Stimulated activated CD4-positive, alpha-beta T cell treated with anti-CD3 and anti-CD28 coated beads, TNF-alpha, amount 100 ng/mL, for 24 hours (primary cell): ENCODE results near the gene TMEM183A.
A peak's percentile ranks its signal among the peaks of the same experiment; 100 is the strongest.

Source experiments
- DNase-seq, 3 experiments: peaks; one replicate each; pipeline ENCODE4 v3.0.0-alpha.2; 2020; ENCODE audit warnings: low read depth in 3 of 3

The TMEM183A gene

GRCh38 chr1:203028784-203029553, 21.8 kb downstream of the TMEM183A start:
- no peak for DNase-seq

- no peak for DNase-seq
These were observed 24.3 kb downstream of the TMEM183A start for GRCh38 chr1:203031467-203031866.

- DNase-seq = no peak
These were observed 26.1 kb downstream of the TMEM183A start for GRCh38 chr1:203033287-203033686.

- no peak for DNase-seq
These were observed 26.7 kb downstream of the TMEM183A start for GRCh38 chr1:203033917-203034316.

GRCh38 chr1:203034422-203035110, 27.4 kb downstream of the TMEM183A start:
- no peak for DNase-seq

GRCh38 chr1:203035111-203036000, 28.2 kb downstream of the TMEM183A start:
- DNase-seq = no peak

- no peak for DNase-seq
These were observed 29.0 kb downstream of the TMEM183A start for GRCh38 chr1:203036135-203036534.

GRCh38 chr1:203036537-203036936, 29.4 kb downstream of the TMEM183A start:
- DNase-seq = no peak

GRCh38 chr1:203037509-203038190, 30.5 kb downstream of the TMEM183A start:
- no peak for DNase-seq

GRCh38 chr1:203038217-203038741, 31.1 kb downstream of the TMEM183A start:
- no peak for DNase-seq

GRCh38 chr1:203038891-203039608, 31.9 kb downstream of the TMEM183A start:
- peak; percentile 36 to 64 (median 36) for DNase-seq

GRCh38 chr1:203039609-203040512, 32.7 kb downstream of the TMEM183A start:
- no peak for DNase-seq

GRCh38 chr1:203040513-203041275, 33.5 kb downstream of the TMEM183A start:
- no peak for DNase-seq

- no peak for DNase-seq
These were observed 34.3 kb downstream of the TMEM183A start for GRCh38 chr1:203041351-203041932.

- DNase-seq = no peak
These were observed 36.8 kb downstream of the TMEM183A start for GRCh38 chr1:203043830-203044545.

GRCh38 chr1:203044546-203045250, 37.5 kb downstream of the TMEM183A start:
- no peak for DNase-seq

- DNase-seq = no peak
These were observed 38.2 kb downstream of the TMEM183A start for GRCh38 chr1:203045336-203045735.
